HepG2 (cell line): ENCODE results near the gene CPT1A. TPM values are rescaled to one million over a fixed set of nuclear protein-coding genes. Genes with fewer than 3 reads are reported as not detected.

ENCODE experiments used
- CBFB ChIP-seq: sonication (generic); formaldehyde crosslinking; IDR thresholded peaks from 2 replicates; pipeline ENCODE4 v1.4.0; 2020; ENCODE audit warnings: missing genetic modification reagents
- EHMT2 ChIP-seq: fragments of 200-600 bp; sonication (generic); IDR thresholded peaks from 2 replicates; pipeline ENCODE4 v1.7.0; 2017; ENCODE audit warnings: antibody characterized with exemption, low read depth, low read length, borderline replicate concordance
- FUBP1 ChIP-seq: sonication (generic); formaldehyde crosslinking; IDR thresholded peaks from 2 replicates; pipeline ENCODE4 v1.5.1; 2020; ENCODE audit warnings: missing genetic modification reagents, mild to moderate bottlenecking, borderline replicate concordance
- KLF15 ChIP-seq: sonication (generic); formaldehyde crosslinking; IDR thresholded peaks from 2 replicates; pipeline ENCODE4 v1.8.1; 2023; ENCODE audit warnings: borderline replicate concordance, mild to moderate bottlenecking, inconsistent platforms, missing genetic modification reagents, mixed read lengths
- POLR2AphosphoS5 ChIP-seq: IDR thresholded peaks from 2 replicates; pipeline ENCODE4 v1.6.1; 2012; ENCODE audit warnings: low read depth, low read length
- REL ChIP-seq: sonication (generic); formaldehyde crosslinking; conservative IDR thresholded peaks from 2 replicates; pipeline ENCODE4 v1.8.0; 2022; ENCODE audit warnings: mild to moderate bottlenecking, missing genetic modification reagents, moderate library complexity
- SMC3 ChIP-seq: IDR thresholded peaks from 2 replicates; pipeline ENCODE4 v1.6.1; 2011; ENCODE audit warnings: low read length, improper control_type of control experiment
- TBX2 ChIP-seq: sonication (generic); formaldehyde crosslinking; IDR thresholded peaks from 2 replicates; pipeline ENCODE4 v1.5.0; 2020; ENCODE audit warnings: missing genetic modification reagents, mild to moderate bottlenecking, borderline replicate concordance
- TCF7L2 ChIP-seq: IDR thresholded peaks from 2 replicates; pipeline ENCODE4 v1.6.1; 2011; ENCODE audit warnings: mild to moderate bottlenecking, low read depth, low read length, moderate library complexity
- THAP7 ChIP-seq: sonication (generic); formaldehyde crosslinking; IDR thresholded peaks from 2 replicates; pipeline ENCODE4 v1.8.1; 2023; ENCODE audit warnings: mild to moderate bottlenecking, missing genetic modification reagents
- ZNF281 ChIP-seq: sonication (generic); formaldehyde crosslinking; IDR thresholded peaks from 2 replicates; pipeline ENCODE4 v1.4.0; 2020; ENCODE audit warnings: missing genetic modification reagents, borderline replicate concordance
- ZNF318 ChIP-seq: sonication (generic); formaldehyde crosslinking; IDR thresholded peaks from 2 replicates; pipeline ENCODE4 v1.4.0; 2020; ENCODE audit warnings: mild to moderate bottlenecking, missing genetic modification reagents
- ZNF431 ChIP-seq: sonication (generic); formaldehyde crosslinking; IDR thresholded peaks from 2 replicates; pipeline ENCODE4 v1.9.0; 2022; ENCODE audit warnings: missing genetic modification reagents, low read depth, mild to moderate bottlenecking, borderline replicate concordance
- ZNF747 ChIP-seq: sonication (generic); formaldehyde crosslinking; IDR thresholded peaks from 2 replicates; pipeline ENCODE4 v1.8.1; 2023; ENCODE audit warnings: missing genetic modification reagents, mild to moderate bottlenecking, borderline replicate concordance
- polyA plus RNA-seq, 8 experiments: library from polyadenylated mRNA; depleted of rRNA in 3 of 8; stranded (reverse) in 7 of 8; unstranded in 1 of 8; fragments of >200 nt; fragmentation: Illumina TruSeq in 4 of 8; extraction: Trizol in 4 of 8; gene quantifications; 2 replicates each; pipeline versions ENCODE4 v1.2.1 to v1.2.3, GENCODE V29; 2011 to 2016; ENCODE audit warnings: low read depth in 4 of 8, missing spikeins in 1 of 8, mixed read lengths in 1 of 8; ENCODE audit not compliant: insufficient read depth in 1 of 8
- total RNA-seq, 5 experiments: library from RNA; depleted of rRNA; stranded (reverse); fragments of >200 nt; fragmentation: Illumina TruSeq; extraction: Trizol; gene quantifications; 2 replicates each; pipeline ENCODE4 v1.2.3, GENCODE V29; 2016; ENCODE audit warnings: low read depth in 1 of 5

CPT1A gene
- total and polyA plus RNA-seq, 2 of the 13 experiments (the other 11 are each of a cell fraction or from before 2014, with no cell fraction given): 7.0 to 7.1 TPM

GRCh38 chr11:68845351-68846002 is 3.8 kb upstream of the CPT1A start (continued):
- peak; percentile 51; the same call in 1 of the 2 replicates for TF ChIP-seq FUBP1
- TF ChIP-seq EHMT2: no peak
- TF ChIP-seq TCF7L2: no peak
- no peak for TF ChIP-seq KLF15
- TF ChIP-seq TBX2: peak; percentile 99
- peak; percentile 48; the same call in 1 of the 2 replicates for TF ChIP-seq POLR2AphosphoS5
- peak; percentile 71; the same call in 1 of the 2 replicates for TF ChIP-seq ZNF281 (CRISPR knock-in tag)
- TF ChIP-seq ZNF318: peak; percentile 82; the same call in 1 of the 2 replicates
- 0 out of 2 replicates have a peak, but pooled peaks have one; percentile 44 for TF ChIP-seq REL (CRISPR knock-in tag)
- TF ChIP-seq ZNF747 (CRISPR knock-in tag): peak; percentile 92; the same call in 1 of the 2 replicates
- 0 out of 2 replicates have a peak, but pooled peaks have one; percentile 35 for TF ChIP-seq CBFB (CRISPR knock-in tag)
- TF ChIP-seq THAP7 (CRISPR knock-in tag): peak; percentile 52; the same call in 1 of the 2 replicates
- peak; percentile 67; the same call in 1 of the 2 replicates for TF ChIP-seq ZNF431 (CRISPR knock-in tag)
- peak; percentile 41; the same call in 1 of the 2 replicates for TF ChIP-seq SMC3
